ENCODE measurements around the gene SIL1.

GRCh38 chr5:138948471-138949222 lies 249.5 kb downstream of the SIL1 start:
- TF ChIP-seq EZH2 (IDR thresholded peaks at IDR 0.05; ENCODE audit: borderline replicate concordance, low read length) (no peak), CTCF (IDR thresholded peaks at IDR 0.05; ENCODE audit: low read length) (no peak)

Data from OCI-LY1 (cell line).